K562 (cell line): ENCODE data around the gene SLC35G6. TPM values are rescaled to one million over a fixed set of nuclear protein-coding genes. Genes with fewer than 3 reads are reported as not detected.
A peak's percentile ranks its signal among the peaks of the same experiment; 100 is the strongest.

Experiments
- ATAC-seq: fragments of 200-7000 bp; cut with Tn5 transposase; 3 replicates; pipeline ENCODE4 v1.9.1; 2020; ENCODE audit warnings: moderate library complexity
- BruUV-seq: library from RNA; stranded (reverse); fragments of 400-500 nt; replicated peaks from 2 replicates; lab custom pipeline; 2021; lab: Mats Ljungman, UMichigan
- CTCF ChIA-PET: fragments of 300-600 bp; formaldehyde crosslinking; extraction: SDS; loops from one replicate; lab custom pipeline; 2021; ENCODE audit warnings: low intra/inter-chr PET ratio; lab: Yijun Ruan, JAX
- POLR2A ChIA-PET: fragments of 300-600, 350-650 bp; sonication (Branson Sonifier 250); formaldehyde crosslinking; extraction: SDS; loops from one replicate; lab custom pipeline; 2021; ENCODE audit warnings: antibody characterized with exemption, inconsistent platforms; lab: Yijun Ruan, JAX
- DNase-seq, 4 experiments: peaks; one replicate each; pipeline versions ENCODE4 v3.0.0 to v3.0.0-alpha.2; 2011 to 2018; ENCODE audit warnings: low spot score in 3 of 4, mixed read lengths in 3 of 4; ENCODE audit errors: extremely low read depth in 1 of 4
- FAIRE-seq: peaks from 2 replicates; lab custom pipeline; 2011; peaks lifted over from hg19 to GRCh38; lab: Jason Lieb, UNC
- H2AFZ ChIP-seq: 2 replicates; pipeline ENCODE4 v1.6.0; 2011; ENCODE audit warnings: low read depth, low read length, control low read depth, inconsistent platforms
- H3K27ac ChIP-seq: fragments of 200-600 bp; 3 replicates; pipeline ENCODE4 v1.8.0; 2011; ENCODE audit warnings: low read depth, mild to moderate bottlenecking, control low read depth, inconsistent platforms, low read length, moderate library complexity, mixed read lengths; ENCODE audit errors: extremely low read depth
- H3K27me3 ChIP-seq, 2 experiments: fragments of 300-600 bp in 1 of 2; 2 replicates in 1 of 2; 3 replicates in 1 of 2; pipeline versions ENCODE4 v1.6.0 to v1.8.0; 2011; ENCODE audit warnings: inconsistent platforms in 2 of 2, low read length in 2 of 2, mild to moderate bottlenecking in 1 of 2, mixed read lengths in 1 of 2, moderate library complexity in 1 of 2; ENCODE audit not compliant: control insufficient read depth in 2 of 2, insufficient read depth in 2 of 2
- H3K36me3 ChIP-seq: fragments of 300-600 bp; 3 replicates; pipeline ENCODE4 v1.8.0; 2011; ENCODE audit warnings: mild to moderate bottlenecking, low read length, inconsistent platforms; ENCODE audit not compliant: control insufficient read depth, insufficient read depth
- H3K4me1 ChIP-seq, 2 experiments: fragments of 200-600 bp in 1 of 2; replicated peaks in 1 of 2; 2 replicates in 1 of 2; 3 replicates in 1 of 2; pipeline versions ENCODE4 v1.5.1 to v1.8.0; 2011; ENCODE audit warnings: inconsistent platforms in 2 of 2, low read length in 2 of 2, mild to moderate bottlenecking in 1 of 2, mixed read lengths in 1 of 2, moderate library complexity in 1 of 2; ENCODE audit not compliant: control insufficient read depth in 2 of 2, insufficient read depth in 2 of 2
- H3K4me2 ChIP-seq: 2 replicates; pipeline ENCODE4 v1.6.1; 2011; ENCODE audit warnings: low read length, control low read depth, inconsistent platforms, mixed read lengths; ENCODE audit not compliant: insufficient read depth
- H3K4me3 ChIP-seq: fragments of 200-600 bp; sonication (generic), shearing (Covaris generic); 2 replicates; pipeline ENCODE4 v1.5.1; 2016; ENCODE audit warnings: control low read depth, inconsistent platforms
- H3K79me2 ChIP-seq: fragments of 200-600 bp; 3 replicates; pipeline ENCODE4 v1.8.0; 2011; ENCODE audit warnings: low read length, inconsistent platforms; ENCODE audit not compliant: control insufficient read depth, insufficient read depth
- H3K9ac ChIP-seq, 2 experiments: 2 replicates each; pipeline versions ENCODE4 v1.6.0 to v1.6.1; 2011; ENCODE audit warnings: low read depth in 2 of 2, low read length in 2 of 2, control low read depth in 1 of 2, inconsistent platforms in 1 of 2, mild to moderate bottlenecking in 1 of 2, mixed read lengths in 1 of 2; ENCODE audit not compliant: insufficient read depth in 1 of 2
- H3K9me1 ChIP-seq: one replicate; pipeline ENCODE4 v1.6.0; 2011; ENCODE audit warnings: inconsistent platforms, mild to moderate bottlenecking, low read length, moderate library complexity; ENCODE audit not compliant: control insufficient read depth, insufficient read depth
- H3K9me3 ChIP-seq: replicated peaks from 2 replicates; pipeline ENCODE4 v1.5.1; 2011; ENCODE audit warnings: low read depth, low read length, inconsistent platforms; ENCODE audit not compliant: control insufficient read depth, insufficient read depth
- H4K20me1 ChIP-seq: replicated peaks from 2 replicates; pipeline ENCODE4 v1.6.1; 2011; ENCODE audit warnings: low read length, inconsistent platforms, mixed read lengths; ENCODE audit not compliant: control insufficient read depth, insufficient read depth
- BRD9 ChIP-seq: fragments of 450-650 bp; IDR thresholded peaks from 2 replicates; pipeline ENCODE4 v1.6.1; 2018; ENCODE audit warnings: low read depth; ENCODE audit not compliant: partially characterized antibody
- CREBBP ChIP-seq: IDR thresholded peaks from one replicate; pipeline ENCODE4 v1.6.1; 2012; ENCODE audit warnings: low read depth, mild to moderate bottlenecking, control low read depth, inconsistent platforms, low read length
- ELF2 ChIP-seq: fragments of 250-450 bp; sonication (Bioruptor Pico); IDR thresholded peaks from 2 replicates; pipeline ENCODE4 v1.5.0; 2021; ENCODE audit warnings: mild to moderate bottlenecking
- HDAC6 ChIP-seq: IDR thresholded peaks from 2 replicates; pipeline ENCODE4 v1.6.1; 2012; ENCODE audit warnings: low read depth, mild to moderate bottlenecking, control low read depth, inconsistent platforms, low read length, moderate library complexity
- KLF16 ChIP-seq: IDR thresholded peaks from 2 replicates; pipeline ENCODE4 v1.6.1; 2016; ENCODE audit warnings: antibody characterized with exemption
- MIER1 ChIP-seq: fragments of 450-650 bp; IDR thresholded peaks from 2 replicates; pipeline ENCODE4 v1.6.1; 2016; ENCODE audit warnings: antibody characterized with exemption, mild to moderate bottlenecking, low read depth
- POLR2G ChIP-seq: fragments of 200-400 bp; formaldehyde crosslinking; IDR thresholded peaks from 2 replicates; pipeline ENCODE4 v1.6.1; 2017; ENCODE audit warnings: low read depth, mild to moderate bottlenecking, antibody characterized with exemption, low read length, moderate library complexity
- RFX7 ChIP-seq: fragments of 250-450 bp; sonication (Bioruptor Pico); IDR thresholded peaks from 2 replicates; pipeline ENCODE4 v1.5.1; 2021; ENCODE audit warnings: mild to moderate bottlenecking
- SMARCA4 ChIP-seq: fragments of 450-650 bp; IDR thresholded peaks from 2 replicates; pipeline ENCODE4 v1.6.1; 2016
- ZNF12 ChIP-seq: sonication (generic); formaldehyde crosslinking; IDR thresholded peaks from 2 replicates; pipeline ENCODE4 v1.4.0; 2020; ENCODE audit warnings: mild to moderate bottlenecking, missing genetic modification reagents
- WGBS: fragments of 100-300 bp; shearing (Covaris generic); methylation state at CpG from one replicate; pipeline ENCODE4 v1.1.6; 2016; ENCODE audit warnings: low coverage, mixed read lengths; ENCODE audit not compliant: insufficient coverage; ENCODE audit errors: missing lambda C conversion rate; 5-methylcytosine and 5-hydroxymethylcytosine counted together
- in situ Hi-C: fragments of 300-500 bp; cut with MboI; formaldehyde crosslinking; loops from 4 replicates; pipeline ENCODE4 v1.15.0; 2018; ENCODE audit warnings: inconsistent platforms, mixed read lengths
- intact Hi-C: fragments of 100-400 bp; cut with micrococcal nuclease; formaldehyde crosslinking; loops from 2 replicates; pipeline ENCODE4 v1.14.2; 2022
- polyA plus RNA-seq, 8 experiments: library from polyadenylated mRNA; depleted of rRNA in 4 of 8; stranded (reverse) in 5 of 8; unstranded in 3 of 8; fragments of >200 nt; fragmentation: Nextera tagmentation in 2 of 8; fragmentation: Illumina TruSeq in 1 of 8; extraction: Ambion mirVana in 2 of 8; extraction: Trizol in 1 of 8; gene quantifications; 2 replicates each; pipeline versions ENCODE4 v1.2.1 to v1.2.3, GENCODE V29; 2011 to 2014; ENCODE audit warnings: inconsistent platforms in 1 of 8, missing spikeins in 1 of 8
- total RNA-seq, 7 experiments: library from RNA; depleted of rRNA in 6 of 7; stranded (reverse); fragments of >200 nt in 6 of 7; fragmentation: Illumina TruSeq in 2 of 7; extraction: Trizol in 2 of 7; gene quantifications; 2 replicates each; pipeline versions ENCODE4 v1.2.1 to v1.2.3, GENCODE V29; 2011 to 2021; ENCODE audit warnings: low replicate concordance in 1 of 7

Gene SLC35G6
- total and polyA plus RNA-seq, 9 of the 15 experiments (the other 6 are each of a cell fraction or from before 2014, with no cell fraction given) = not detected

DNA sequence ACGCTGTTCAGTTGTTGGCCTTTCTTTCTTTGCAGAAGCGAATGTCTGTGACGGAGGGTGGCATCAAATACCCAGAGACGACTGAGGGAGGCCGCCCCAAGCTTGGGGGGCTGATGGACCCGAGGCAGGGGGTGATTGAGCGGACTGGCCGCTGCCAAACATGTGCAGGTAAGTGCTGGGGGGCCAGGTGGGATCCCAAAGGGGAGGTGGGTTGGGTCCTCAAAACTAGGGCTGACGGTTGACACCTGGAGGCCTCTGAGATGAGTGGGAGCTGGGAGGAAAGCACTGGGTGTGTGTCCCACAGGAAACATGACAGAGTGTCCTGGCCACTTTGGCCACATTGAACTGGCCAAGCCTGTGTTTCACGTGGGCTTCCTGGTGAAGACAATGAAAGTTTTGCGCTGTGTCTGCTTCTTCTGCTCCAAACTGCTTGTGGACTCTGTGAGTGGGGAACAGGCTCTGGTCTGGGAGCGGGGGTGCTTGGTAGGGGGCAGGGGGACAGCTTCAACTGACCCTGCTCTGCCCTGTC is 14.7 kb downstream of the SLC35G6 start:
- CTCF ChIA-PET = no interaction called here
- POLR2A ChIA-PET = interaction anchor here (0.6 to 3.6 kb wide), 8 partner anchors 10 to 143 kb away, joined by 3 to 25 read pairs (median 3); partner anchors contain the start of genes POLR2A, TMEM102 and TMEM256
- Histone ChIP-seq H3K9me1 (no peaks in the 10 kb centered on the region), H3K9me3 (no peaks in the 10 kb centered on the region), H3K36me3 (peaks cover 85% of the 10 kb centered on the region), H3K4me1 (no peaks in the 10 kb centered on the region), H3K79me2 (peaks cover 43% of the 10 kb centered on the region), H3K9ac (no peak overlapping the region), H3K4me3 (no peak overlapping the region), H3K27ac (no peak overlapping the region), H4K20me1 (peaks cover 16% of the 10 kb centered on the region; the same call in 1 of the 2 replicates), H3K4me2 (no peak overlapping the region), H2AFZ (no peak overlapping the region), H3K27me3 (no peaks in the 10 kb centered on the region)
- BruUV-seq = no TSS peak
- intact Hi-C loops (no loop called here), in situ Hi-C loops (no loop called here)
- ATAC-seq (no peak), FAIRE-seq (no peak), DNase-seq (peak in 1 of 4 experiments; percentile 10)
- TF ChIP-seq ELF2 (CRISPR knock-in tag) (no peak), KLF16 (no peak)
- 89% methylated on average over 8 of the region's 12 CpGs for WGBS

DNA sequence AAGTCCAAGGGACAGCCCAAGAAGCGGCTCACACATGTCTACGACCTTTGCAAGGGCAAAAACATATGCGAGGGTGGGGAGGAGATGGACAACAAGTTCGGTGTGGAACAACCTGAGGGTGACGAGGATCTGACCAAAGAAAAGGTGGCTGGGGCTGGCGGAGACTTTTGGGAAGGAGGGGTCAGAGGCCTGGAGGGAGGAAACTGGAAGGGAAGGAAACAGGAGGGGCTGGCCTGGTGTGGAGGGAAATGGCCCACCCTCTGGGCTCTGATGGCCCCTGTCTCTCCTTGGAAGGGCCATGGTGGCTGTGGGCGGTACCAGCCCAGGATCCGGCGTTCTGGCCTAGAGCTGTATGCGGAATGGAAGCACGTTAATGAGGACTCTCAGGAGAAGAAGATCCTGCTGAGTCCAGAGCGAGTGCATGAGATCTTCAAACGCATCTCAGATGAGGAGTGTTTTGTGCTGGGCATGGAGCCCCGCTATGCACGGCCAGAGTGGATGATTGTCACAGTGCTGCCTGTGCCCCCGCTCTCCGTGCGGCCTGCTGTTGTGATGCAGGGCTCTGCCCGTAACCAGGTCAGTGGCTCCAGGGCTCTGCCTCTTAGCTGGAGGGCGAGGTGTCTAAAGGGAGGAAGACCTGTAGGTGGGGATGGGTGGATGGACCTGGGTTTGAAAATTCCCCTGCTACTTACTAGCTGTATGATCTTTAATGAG is 15.4 kb downstream of the SLC35G6 start:
- H3K4me1 ChIP-seq = no peaks in the 10 kb centered on the region
- FAIRE-seq (no peak), ATAC-seq (no peak)
- intact Hi-C loops = no loop called here
- no peaks in the 10 kb centered on the region for H3K9me3 ChIP-seq
- CTCF ChIA-PET = no interaction called here
- H3K9me1 ChIP-seq = no peaks in the 10 kb centered on the region
- no peak overlapping the region for H3K4me3 ChIP-seq
- H3K9ac ChIP-seq = no peak overlapping the region; a peak in 1 of 4 replicates
- BruUV-seq = TSS peak; percentile 30
- H3K79me2 ChIP-seq = peaks cover 37% of the 10 kb centered on the region
- no peak overlapping the region for H3K4me2 ChIP-seq
- H4K20me1 ChIP-seq = peaks cover 12% of the 10 kb centered on the region; the same call in 1 of the 2 replicates
- no peak for TF ChIP-seq SMARCA4
- no peak for TF ChIP-seq MIER1
- no peak for TF ChIP-seq HDAC6
- 0 out of 2 replicates have a peak, but pooled peaks have one; percentile 2 for TF ChIP-seq POLR2G
- TF ChIP-seq BRD9 = no peak
- TF ChIP-seq CREBBP = no peak
- no peak for TF ChIP-seq ZNF12 (CRISPR knock-in tag)
- TF ChIP-seq RFX7 (CRISPR knock-in tag) = no peak
- TF ChIP-seq, all 486 proteins: peak for 1
- 97% methylated on average over 7 of the region's 20 CpGs for WGBS
- Histone ChIP-seq H3K36me3 (peaks cover 85% of the 10 kb centered on the region), H2AFZ (no peak overlapping the region), H3K27me3 (no peaks in the 10 kb centered on the region), H3K27ac (no peak overlapping the region)
- in situ Hi-C loops = no loop called here
- POLR2A ChIA-PET = interaction anchor here (0.6 to 3.6 kb wide), 11 partner anchors 11 to 143 kb away, joined by 3 to 25 read pairs (median 3); partner anchors contain the start of genes POLR2A, TMEM102 and TMEM256
- DNase-seq = peak in 1 of 4 experiments; percentile 7
